Stimulated activated CD4-positive, alpha-beta T cell treated with anti-CD3 and anti-CD28 coated beads, Interleukin-1b, Interleukin-23, amount 100 ng/mL, for 4 hours (primary cell): ENCODE data around the gene VWA5B2.
A peak's percentile ranks its signal among the peaks of the same experiment; 100 is the strongest.

Experiments used
- DNase-seq, 2 donors: peaks; one replicate each; pipeline ENCODE4 v3.0.0-alpha.2; 2020; ENCODE audit warnings: low read depth in 2 of 2

The VWA5B2 gene

DNA sequence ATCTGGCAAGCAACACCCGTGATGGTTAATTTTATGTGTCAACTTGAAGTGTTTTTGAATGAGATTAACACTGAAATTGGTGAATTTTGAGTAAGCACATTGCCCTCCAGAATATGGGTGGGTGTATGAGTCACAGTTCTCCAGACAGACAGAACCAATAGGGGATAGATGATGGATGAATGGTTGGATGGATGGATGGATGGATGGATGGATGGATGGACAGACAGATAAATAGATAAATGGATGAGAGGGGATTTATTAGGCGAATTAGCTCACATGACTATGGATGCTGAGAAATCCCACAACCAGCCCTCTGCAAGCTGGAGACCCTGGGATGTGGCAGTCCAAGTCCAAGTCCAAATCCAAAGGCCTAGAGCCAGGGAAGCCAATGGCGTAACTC, 5.4 kb upstream of the VWA5B2 start:
- no peak for DNase-seq

DNA sequence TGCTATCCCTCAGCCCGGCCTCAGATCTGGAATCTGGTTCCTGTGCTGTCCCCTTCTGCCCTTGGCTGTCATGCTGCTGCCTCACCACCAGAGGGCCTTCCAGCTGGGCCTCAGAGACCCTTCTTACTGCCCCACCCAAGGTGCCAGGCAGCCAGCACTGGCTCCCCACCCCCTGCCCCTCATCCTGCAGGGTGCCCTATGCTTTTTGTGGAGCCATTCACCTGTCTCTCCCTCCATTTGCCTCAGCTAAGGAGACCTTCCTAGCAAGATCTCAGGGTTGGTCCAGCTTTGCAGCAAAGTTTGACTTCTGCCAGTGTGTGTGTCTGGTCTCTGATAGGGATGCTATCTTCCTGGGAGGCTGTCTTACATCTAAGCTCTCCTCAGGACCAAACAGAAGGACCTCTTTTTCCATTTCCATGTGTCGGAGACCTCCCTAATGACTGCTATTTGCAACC, 1.9 kb upstream of the VWA5B2 start:
- peak; percentile 39 to 43 for DNase-seq

DNA sequence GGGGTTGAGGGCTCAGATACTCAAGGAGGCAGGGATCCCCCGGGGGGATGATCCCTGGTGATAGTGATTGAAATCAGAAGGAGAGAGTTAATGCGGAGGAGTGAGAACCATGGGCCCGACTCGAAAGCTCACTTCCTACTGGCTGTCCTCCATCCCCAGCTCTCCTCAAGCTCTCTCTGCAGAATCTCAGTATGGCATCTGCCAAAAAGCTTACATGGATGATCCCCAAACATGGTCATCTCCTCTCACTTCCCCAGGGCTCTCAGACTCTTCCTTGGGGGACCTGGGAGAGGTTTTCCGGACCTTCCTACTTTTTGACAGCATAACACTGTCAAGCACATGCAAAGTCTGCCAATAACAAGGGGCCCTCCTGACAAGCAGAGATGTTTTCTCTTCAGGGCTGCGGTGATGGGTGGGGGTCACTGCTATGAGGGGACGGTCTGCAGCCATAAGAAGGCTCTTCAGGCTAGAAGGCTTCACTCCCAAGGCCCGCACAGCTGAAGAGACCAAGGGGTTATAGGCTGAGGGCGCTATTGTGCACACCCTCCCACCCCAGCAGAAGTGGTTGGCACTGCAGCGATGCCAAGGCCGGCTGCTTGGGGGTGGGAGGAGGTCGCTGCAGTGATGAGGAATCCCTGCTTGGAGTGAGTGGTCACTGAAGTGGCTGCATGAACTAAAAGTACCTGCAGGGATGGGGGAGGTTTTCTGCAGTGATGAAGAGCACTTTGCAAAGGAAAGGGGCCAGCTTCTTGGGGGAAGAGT, 828 bp upstream of the VWA5B2 start:
- DNase-seq = no peak

DNA sequence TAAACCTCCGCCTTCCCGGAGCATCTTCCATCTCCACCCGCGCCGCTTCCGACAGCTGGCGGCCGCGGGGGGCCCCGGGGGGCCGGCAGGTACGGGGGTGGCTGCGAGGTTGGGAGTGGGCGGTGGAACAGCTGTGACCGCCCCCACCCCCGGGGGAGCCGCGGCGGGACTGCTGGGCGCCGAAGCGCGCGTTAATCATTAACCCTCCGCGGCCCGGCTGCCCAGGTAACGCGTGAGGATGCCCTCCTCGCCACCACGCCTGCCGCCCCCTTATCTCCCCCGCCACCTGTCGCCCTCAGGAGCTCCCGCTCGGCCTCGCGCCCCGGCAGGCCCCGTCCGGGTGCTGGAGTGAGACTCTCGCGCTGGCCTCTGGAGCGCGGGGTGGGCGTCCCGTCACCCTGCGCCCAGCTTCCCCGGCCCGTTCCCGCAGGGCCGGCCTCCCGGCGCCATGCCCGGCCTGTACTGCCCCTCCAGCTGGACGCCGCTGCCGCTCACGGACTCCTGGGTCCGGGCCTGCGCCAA, 757 bp downstream of the VWA5B2 start:
- no peak for DNase-seq

DNA sequence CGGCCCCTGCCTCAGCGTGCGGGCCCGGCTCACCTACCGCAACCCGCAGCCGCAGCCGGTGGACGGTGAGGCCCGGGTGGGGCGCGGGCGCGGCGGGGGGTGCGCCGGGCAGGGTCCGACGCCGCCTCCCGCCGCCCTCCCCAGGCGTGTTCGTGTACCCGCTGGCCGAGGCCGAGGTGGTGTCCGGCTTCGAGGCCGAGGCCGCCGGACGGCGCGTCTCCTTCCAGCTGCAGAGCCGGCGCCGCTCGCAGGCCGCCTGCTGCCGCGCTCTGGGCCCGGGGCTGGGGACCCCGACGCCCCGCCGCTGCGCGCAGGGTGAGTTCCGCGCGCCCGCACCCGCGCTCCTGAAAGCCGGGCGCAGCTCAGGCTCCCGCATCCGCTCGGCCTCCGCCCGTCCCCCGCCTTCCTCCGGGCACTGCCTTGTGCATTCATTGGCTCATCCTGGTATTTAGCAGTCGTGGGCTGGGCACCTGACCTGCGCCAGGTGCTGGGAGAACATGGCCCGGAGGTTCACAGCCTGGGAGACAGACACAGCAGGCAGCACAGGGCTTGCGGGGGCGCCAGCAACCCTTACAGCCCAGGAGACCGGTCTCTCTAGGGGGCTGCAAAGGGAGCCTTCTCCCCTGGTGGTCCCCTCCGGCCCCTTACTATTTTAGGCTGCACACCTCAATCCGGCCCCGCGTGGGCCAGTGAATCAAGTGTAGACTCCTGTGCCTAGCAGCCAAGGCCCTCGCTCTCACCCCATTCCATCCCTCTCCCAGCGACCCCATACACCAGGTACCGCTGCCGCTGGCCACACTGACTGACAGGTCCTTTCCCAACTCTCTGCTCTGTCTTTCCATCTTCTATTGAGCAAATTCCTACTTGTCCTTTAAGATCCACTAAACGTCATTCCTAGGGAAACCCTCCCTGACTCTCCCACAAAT, 1.5 kb downstream of the VWA5B2 start:
- no peak for DNase-seq

DNA sequence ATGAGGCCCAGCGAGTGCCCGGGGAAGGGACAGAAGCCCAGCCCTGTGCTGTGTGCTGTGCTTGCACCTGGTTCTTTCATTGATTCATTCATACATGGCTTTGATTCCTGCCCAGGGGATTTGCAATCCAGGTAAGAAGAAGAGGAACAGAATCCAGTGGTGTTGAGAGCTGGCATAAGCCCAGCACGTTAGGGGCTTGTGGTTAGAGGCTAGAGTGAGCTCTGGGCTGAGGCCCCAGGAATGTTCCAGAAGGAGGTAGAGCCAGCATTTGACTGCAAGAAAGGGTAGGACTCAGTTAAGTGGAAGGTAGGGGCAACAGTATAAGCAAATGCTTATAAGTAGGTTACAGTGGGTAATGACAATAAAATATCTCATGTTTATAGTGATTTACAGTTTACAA, 2.3 kb downstream of the VWA5B2 start:
- DNase-seq = no peak

DNA sequence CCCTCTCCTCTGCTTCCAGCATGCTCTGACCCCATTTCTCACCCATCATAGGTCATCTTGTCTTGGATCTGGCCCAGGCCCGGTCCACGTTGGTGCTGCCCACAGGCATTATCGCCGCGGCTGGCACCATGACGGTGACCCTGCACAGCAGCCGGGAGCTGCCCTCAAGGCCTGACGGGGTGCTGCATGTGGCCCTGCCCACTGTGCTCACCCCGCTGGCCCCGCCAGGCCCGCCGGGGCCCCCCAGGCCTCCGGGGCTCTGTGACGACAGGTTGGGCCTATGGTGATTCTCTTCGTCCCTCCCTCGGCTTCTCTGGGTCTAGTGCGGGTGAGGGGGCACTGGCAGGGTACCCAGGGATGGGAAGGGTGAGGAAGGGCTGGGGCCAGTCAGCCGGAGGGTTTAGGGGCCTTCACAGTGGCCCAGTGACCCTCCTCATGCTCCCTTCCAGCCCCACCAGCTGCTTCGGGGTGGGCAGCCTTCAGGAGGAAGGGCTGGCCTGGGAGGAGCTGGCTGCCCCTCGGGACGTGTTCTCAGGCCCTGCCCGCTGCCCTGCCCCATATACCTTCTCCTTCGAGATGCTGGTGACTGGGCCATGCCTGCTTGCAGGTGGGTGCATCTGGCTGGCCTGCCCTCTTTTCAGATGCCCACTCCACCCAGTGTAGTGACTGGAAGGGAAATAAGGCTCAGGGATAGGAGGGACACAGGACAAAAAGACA, 3.9 kb downstream of the VWA5B2 start:
- DNase-seq = no peak

DNA sequence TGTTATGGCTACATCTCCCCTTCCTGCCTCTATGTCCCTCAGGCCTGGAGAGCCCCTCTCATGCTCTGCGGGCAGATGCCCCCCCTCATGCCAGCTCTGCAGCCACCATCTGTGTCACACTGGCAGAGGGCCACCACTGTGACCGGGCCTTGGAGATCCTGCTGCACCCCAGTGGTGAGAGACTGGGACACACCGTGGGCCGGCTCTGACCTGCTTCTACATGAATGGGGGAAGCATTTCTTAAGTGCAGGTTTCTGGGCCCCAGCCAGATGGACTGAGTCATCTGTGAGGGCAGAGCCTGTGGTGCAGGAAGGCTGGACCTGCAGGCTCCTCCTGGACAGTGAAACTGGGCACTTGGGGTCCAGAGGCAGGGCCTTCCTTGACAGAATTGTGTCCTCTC, 4.8 kb downstream of the VWA5B2 start:
- no peak for DNase-seq

DNA sequence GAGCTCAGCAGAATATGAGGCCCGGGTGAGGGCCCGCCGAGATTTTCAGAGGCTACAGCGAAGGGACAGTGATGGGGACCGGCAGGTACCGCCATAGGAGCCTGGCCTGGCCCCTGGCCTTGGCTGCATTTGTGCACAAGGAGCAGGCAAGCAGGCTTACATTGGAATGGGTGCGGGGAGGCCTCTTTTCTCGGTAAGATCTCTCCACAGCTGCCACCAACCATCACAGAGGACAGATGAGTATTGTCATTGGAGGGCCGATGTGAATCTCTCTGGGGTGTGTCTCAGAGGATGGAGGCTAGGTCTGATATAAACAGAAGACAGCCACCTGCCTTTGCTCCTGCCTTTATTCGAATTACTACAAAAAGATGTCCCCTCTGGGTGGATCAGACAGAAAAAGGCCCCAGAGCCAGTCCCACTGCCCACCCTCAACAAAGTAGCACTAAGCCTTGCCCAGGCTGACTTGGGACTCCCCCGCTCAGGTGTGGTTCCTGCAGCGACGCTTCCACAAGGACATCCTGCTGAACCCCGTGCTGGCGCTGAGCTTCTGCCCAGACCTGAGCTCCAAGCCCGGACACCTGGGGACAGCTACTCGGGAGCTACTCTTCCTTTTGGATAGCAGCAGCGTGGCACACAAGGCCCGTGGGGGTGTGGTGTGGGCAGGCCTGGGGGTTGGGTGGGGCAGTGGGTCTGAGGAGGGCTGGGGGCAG, 5.4 kb downstream of the VWA5B2 start:
- no peak for DNase-seq

DNA sequence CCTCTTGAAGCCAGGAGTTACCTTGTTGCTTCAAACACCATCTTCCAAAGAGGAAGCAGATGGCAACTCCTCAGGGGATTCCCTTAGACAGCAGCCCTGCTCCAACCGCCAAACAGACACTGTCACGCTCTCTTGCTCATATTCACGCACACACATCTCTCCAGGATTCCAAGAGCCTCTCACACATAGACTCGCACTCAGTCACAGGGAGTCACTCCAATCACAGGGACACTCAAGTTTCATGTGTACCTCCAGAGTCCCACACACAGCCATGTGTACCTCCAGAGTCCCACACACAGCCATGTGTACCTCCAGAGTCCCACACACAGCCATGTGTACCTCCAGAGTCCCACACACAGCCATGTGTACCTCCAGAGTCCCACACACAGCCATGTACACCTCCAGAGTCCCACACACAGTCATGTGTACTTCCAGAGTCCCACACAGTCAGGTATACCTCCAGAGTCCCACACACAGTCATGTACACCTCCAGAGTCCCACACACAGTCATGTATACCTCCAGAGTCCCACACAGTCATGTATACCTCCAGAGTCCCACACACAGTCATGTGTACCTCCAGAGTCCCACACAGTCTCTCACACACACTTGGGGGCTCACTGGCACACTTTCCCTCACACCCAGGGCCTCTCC, 6.1 kb downstream of the VWA5B2 start:
- DNase-seq = no peak

DNA sequence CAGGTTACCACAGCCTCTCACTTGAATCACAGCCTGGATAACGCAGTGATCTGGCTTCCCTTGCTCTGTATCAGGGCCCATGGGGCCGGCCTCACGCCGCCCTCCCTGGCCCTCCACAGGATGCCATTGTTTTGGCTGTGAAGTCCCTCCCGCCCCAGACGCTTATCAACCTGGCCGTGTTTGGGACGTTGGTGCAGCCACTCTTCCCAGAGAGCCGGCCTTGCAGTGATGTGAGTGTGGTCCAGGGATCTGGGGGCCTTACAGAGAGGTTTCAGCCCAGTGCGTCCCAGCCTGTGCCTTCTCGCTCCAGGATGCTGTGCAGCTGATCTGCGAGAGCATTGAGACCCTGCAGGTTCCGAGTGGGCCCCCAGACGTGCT, 6.6 kb downstream of the VWA5B2 start:
- no peak for DNase-seq

DNA sequence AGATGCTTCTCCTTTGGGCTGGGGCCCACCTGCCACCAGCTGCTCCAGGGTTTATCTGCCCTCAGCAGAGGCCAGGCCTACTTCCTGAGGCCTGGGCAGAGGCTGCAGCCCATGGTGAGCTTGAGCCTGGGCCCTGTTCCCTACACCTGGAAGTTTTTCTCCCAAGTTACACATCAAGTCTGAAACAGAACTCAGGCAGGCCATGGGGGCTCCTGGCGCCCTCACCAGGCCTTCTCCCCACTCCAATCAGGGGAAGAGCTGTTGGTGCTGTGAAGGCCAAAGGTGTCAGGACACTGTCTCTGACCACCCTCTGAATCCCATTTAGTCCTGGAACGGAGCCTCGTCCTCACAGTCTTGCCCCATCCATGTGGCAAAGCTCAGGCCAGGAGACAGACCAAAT, 7.3 kb downstream of the VWA5B2 start:
- DNase-seq = no peak

DNA sequence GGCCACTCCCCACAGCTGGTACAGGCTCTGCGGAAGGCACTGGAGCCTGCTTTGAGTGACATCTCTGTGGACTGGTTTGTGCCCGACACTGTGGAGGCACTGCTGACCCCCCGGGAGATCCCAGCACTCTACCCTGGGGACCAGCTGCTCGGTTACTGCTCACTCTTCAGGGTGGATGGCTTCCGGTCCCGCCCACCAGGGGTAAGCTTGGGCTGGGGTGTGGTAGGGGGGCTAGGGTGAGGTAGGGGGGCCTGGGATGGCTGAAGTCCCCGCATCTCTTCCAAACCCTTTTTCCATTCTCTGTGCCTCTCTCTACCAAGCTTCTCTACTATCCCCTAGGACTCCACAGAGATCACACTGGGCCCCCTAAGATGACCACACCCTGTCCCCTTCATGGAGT, 7.8 kb downstream of the VWA5B2 start:
- no peak for DNase-seq

DNA sequence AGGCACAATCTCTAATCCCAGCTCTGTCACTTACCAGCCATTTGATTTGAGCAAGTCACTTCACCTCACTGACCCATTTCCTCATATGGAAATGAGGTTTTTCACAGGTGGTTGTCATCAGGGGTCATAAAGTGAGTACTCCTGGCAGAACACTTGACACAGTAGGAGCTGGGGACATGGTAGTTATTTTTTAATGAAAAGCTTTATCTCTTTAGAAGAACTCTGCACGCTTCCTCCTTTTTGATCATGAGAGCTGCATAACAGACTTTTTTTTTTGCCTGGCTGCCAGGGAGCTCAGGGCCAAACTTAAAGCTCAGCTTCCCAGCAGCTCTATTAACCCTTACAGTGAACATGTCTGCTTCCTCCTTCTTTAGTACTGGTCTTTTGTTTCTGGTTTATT, 8.4 kb downstream of the VWA5B2 start:
- no peak for DNase-seq

DNA sequence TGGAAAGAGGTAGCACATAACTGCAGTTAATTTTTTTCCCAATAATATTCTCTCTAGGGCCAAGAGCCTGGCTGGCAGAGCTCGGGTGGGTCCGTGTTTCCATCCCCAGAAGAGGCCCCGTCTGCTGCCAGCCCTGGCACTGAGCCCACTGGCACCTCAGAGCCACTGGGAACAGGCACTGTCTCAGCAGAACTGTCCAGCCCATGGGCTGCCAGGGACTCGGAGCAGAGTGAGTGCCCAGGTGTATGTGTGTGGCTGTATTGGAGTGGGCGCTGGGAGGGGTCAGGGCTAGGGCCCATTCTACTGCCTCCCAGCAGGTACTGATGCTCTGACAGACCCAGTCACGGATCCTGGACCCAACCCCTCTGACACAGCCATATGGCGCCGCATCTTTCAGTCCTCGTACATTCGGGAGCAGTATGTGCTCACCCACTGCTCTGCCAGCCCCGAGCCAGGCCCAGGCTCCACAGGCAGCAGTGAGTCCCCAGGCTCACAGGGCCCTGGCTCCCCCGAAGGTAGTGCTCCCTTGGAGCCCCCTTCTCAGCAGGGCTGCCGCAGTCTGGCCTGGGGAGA, 8.9 kb downstream of the VWA5B2 start:
- no peak for DNase-seq

DNA sequence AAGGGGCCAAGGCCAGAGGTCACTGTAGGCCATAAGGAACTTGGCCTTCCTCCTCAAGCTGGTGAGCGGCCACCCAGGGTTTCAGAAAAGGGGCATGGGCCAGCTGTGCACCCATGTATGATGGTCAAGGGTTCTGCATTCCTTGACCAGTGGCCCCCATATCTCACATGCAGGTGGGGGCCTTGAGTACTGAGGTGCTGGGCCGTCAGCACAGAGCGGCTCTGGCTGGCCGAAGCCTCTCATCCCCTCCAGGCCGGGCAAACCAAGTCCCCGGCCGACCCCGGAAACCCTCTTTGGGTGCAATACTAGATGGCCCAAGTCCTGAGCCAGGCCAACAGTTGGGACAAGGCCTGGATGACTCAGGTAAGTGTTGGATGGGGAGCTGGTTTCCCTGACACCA, 9.8 kb downstream of the VWA5B2 start:
- no peak for DNase-seq

DNA sequence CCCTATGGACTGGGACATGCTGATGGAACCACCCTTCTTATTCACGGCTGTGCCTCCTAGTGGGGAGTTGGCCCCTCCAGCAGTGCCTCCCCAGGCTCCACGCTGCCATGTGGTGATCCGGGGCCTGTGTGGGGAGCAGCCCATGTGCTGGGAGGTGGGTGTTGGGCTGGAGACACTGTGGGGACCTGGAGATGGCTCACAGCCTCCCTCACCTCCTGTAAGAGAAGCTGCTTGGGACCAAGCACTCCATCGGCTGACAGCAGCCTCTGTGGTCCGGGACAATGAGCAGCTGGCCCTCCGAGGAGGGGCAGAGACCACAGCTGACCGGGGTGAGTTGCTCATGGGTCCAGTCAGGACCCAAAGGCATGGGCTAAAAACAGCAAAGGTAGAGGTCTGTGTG, 10.3 kb downstream of the VWA5B2 start:
- DNase-seq = no peak

DNA sequence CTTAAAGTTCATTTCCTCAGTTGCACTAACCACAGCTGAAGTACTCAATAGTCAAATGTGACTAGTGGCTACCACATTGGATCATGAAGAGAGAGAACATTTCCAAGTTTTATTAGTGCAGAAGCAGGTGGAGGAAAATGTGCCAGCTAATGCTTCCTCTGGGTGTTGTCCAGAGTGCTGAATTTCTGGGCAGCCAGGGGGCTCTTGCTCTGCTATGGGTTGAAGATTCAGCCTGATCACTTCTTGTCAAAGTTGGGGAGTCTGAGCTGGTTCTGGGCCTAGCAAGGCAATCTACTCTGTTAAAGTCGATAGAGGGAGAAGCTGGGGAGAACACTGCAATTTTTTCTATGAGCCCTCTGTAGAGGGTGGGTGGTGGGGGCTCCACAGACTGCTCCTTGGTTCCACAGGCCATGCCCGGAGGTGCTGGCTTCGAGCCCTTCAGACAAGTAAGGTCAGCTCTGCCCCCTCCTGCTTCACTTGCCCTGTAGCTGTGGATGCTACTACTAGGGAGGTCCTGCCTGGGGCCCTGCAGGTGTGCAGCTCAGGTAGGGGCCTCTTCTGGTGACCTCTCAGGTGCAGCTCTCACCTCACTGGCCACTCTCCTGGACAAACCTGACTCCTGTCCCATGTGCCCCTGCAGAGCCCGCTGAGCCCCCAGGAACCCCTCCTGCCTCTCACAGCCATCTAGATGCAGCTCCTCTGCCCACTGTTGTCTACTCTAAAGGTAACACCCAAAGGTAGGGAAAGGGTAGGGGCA, 11.2 kb downstream of the VWA5B2 start:
- DNase-seq = no peak

DNA sequence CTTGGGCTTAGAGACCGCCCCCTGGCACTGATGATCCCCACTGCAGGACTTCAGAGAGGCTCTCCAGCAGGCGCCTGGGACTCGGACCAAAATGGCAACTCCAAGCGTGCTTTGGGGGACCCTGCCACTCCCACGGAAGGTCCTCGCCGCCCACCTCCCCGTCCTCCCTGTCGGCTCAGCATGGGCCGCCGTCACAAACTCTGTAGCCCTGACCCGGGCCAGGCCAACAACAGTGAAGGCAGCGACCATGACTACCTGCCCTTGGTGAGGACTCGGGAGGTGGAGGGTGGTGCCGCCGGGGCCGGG, 11.7 kb downstream of the VWA5B2 start:
- DNase-seq = no peak
